Ovary (tissue), 3 donors: ENCODE data around the gene YY1.

Experiments
- EP300 ChIP-seq: sonication (generic); formaldehyde crosslinking; IDR thresholded peaks from one replicate; pipeline ENCODE4 v1.6.1; 2017; ENCODE audit warnings: antibody characterized with exemption
- POLR2A ChIP-seq: fragments of 450-650 bp; IDR thresholded peaks from one replicate; pipeline ENCODE4 v1.6.1; 2017; ENCODE audit warnings: antibody characterized with exemption, mild to moderate bottlenecking, moderate library complexity
- TF ChIP-seq, protein P1 (sequence below), 3 donors: fragments of 450-650 bp in 2 of 3; fragments of 200-600 bp in 1 of 3; IDR thresholded peaks; one replicate each; pipeline versions ENCODE4 v1.5.1 to v1.8.0; 2016 to 2022; ENCODE audit warnings: antibody characterized with exemption in 3 of 3, mild to moderate bottlenecking in 1 of 3
- donor health status: DM: no; HTN: no; CAD: no.

DNA sequence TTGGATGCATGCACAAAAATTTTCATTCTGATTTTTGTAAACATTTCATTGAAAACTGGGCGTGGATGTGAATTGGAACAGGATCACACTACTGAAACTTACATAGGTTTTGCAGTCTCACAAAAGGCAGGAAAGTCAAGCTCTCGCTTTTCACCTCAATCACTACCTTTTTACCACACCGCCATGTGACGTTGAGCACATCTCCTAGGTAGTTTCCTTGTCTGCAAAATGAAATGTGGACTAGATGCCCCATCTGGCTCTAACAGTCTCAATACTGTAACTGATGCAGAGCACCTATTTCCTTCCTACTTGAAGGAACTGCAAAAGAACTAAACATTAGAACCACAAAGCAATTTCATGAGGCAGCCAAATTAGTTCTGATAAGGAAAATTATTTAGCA is 4.4 kb upstream of the YY1 start:
- TF ChIP-seq POLR2A (no peak), EP300 (no peak)
- TF ChIP-seq, protein P1, sequence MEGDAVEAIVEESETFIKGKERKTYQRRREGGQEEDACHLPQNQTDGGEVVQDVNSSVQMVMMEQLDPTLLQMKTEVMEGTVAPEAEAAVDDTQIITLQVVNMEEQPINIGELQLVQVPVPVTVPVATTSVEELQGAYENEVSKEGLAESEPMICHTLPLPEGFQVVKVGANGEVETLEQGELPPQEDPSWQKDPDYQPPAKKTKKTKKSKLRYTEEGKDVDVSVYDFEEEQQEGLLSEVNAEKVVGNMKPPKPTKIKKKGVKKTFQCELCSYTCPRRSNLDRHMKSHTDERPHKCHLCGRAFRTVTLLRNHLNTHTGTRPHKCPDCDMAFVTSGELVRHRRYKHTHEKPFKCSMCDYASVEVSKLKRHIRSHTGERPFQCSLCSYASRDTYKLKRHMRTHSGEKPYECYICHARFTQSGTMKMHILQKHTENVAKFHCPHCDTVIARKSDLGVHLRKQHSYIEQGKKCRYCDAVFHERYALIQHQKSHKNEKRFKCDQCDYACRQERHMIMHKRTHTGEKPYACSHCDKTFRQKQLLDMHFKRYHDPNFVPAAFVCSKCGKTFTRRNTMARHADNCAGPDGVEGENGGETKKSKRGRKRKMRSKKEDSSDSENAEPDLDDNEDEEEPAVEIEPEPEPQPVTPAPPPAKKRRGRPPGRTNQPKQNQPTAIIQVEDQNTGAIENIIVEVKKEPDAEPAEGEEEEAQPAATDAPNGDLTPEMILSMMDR (IDR thresholded peaks at IDR 0.05): no peak
